ENCODE measurements around the gene ZNF618. TPM values are rescaled to one million over a fixed set of nuclear protein-coding genes. Genes with fewer than 3 reads are reported as not detected.

The ZNF618 gene
- total RNA-seq, 5 donors from 2014 or later (not counting 1 experiment from before 2014, with no cell fraction given) = 0.73 to 3.0 (median 1.4) TPM

DNA sequence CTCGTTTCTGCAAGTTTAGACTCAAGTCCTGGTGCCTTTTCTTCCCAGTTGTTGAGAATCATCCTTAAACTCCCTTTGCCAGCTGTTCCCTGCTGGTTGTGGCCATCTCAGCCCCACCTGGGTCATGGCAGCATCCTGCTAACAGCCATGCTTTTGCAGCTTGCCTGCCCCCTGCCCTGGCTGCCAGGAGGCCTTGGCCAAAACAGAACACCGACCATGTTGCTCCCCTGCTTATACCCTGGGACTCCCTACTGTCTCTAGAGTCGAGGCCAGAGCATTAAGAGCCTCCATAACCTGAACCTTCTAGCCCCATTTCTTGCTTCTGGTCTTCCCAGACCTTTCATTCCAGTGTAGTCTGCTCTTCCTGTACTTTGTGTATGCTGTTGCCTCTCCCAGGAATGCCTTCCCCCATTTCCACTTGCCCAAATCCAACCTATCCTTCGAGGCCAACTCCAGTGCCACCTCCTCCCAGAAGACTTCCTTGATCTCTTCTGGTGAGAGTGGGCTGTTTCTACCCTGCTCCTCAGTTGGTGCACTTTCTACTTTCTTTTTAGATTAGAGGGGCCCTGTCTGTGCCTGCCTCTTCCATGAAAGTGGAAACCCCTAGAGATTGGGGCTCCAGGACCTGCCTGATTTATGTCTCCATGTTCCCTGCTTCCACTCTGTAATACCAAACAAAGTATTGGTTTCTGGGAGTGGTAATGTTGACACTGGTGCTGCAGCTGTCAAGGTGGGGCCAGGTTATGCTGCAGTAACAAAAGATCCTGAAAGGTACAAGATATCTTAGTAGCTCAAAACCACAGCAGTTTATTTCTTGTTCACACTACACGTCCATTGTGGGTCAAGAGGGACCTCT, 113.8 kb downstream of the ZNF618 start:
- peaks cover 4 to 24% (median 12%) of the 10 kb centered on the region in 3 donors for H3K4me1 Mint-ChIP-seq
- H3K4me3 ChIP-seq (ENCODE audit: control insufficient read depth in 1 of 2, extremely low read depth in 1 of 2, low read length in 1 of 2) = no peak overlapping the region
- no peak for ATAC-seq (replicated peaks in 1 of 4)
- H3K27ac Mint-ChIP-seq = no peak overlapping the region
- H3K9me3 Mint-ChIP-seq = no peaks in the 10 kb centered on the region
- no peak overlapping the region for H3K4me3 Mint-ChIP-seq
- H3K36me3 Mint-ChIP-seq = no peaks in the 10 kb centered on the region
- ChIA-PET CTCF (no interaction called here), POLR2A (no interaction called here)
- peaks cover 0 to 5% of the 10 kb centered on the region in 2 experiments for H3K27me3 ChIP-seq (replicated peaks in 1 of 2; ENCODE audit: control insufficient read depth in 2 of 2, extremely low read depth in 1 of 2, insufficient read depth in 2 of 2, low read length in 1 of 2)
- no peak overlapping the region for H3K27ac ChIP-seq (ENCODE audit: low read length)
- no peak for DNase-seq
- peaks cover 0 to 5% of the 10 kb centered on the region in 2 experiments for H3K4me1 ChIP-seq (ENCODE audit: control insufficient read depth in 1 of 2, extremely low read depth in 1 of 2, insufficient read depth in 2 of 2, low read length in 2 of 2)
- no peaks in the 10 kb centered on the region for H3K36me3 ChIP-seq (ENCODE audit: control insufficient read depth in 2 of 2, extremely low read depth in 1 of 2, insufficient read depth in 1 of 2, low read length in 1 of 2)
- WGBS (ENCODE audit: insufficient coverage) = 59% methylated on average over 4 of the region's 5 CpGs
- H3K27me3 Mint-ChIP-seq = no peaks in the 10 kb centered on the region
- H3K9me3 ChIP-seq = no peaks in the 10 kb centered on the region

DNA sequence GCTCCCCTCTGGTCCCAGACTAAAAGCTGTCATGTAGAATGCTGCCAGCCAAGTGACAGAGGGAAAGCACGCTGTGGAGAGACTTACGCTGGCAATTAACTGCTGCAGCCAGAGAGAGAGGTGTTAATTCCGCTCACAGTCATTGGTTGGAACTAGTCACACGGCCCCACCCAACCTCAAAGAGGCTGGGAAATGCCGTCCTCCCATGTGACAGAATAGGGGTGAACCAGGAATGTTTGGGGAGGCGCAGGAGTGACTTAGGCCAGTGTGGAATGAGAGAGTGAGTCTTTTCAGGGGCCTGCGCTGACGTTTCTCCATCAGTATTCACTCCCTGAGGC, 114.4 kb downstream of the ZNF618 start:
- ChIA-PET POLR2A (no interaction called here), CTCF (no interaction called here)
- no peaks in the 10 kb centered on the region for H3K27me3 Mint-ChIP-seq
- peaks cover 0 to 5% of the 10 kb centered on the region in 2 experiments for H3K4me1 ChIP-seq (ENCODE audit: control insufficient read depth in 1 of 2, extremely low read depth in 1 of 2, insufficient read depth in 2 of 2, low read length in 2 of 2)
- no peak overlapping the region for H3K4me3 ChIP-seq (ENCODE audit: control insufficient read depth in 1 of 2, extremely low read depth in 1 of 2, low read length in 1 of 2)
- peaks cover 4 to 24% (median 12%) of the 10 kb centered on the region in 3 donors for H3K4me1 Mint-ChIP-seq
- no peaks in the 10 kb centered on the region for H3K36me3 Mint-ChIP-seq
- H3K4me3 Mint-ChIP-seq = no peak overlapping the region
- H3K9me3 ChIP-seq = no peaks in the 10 kb centered on the region
- WGBS (ENCODE audit: insufficient coverage) = 87% methylated on average over 3 of the region's 8 CpGs
- H3K27ac ChIP-seq (ENCODE audit: low read length) = no peak overlapping the region
- DNase-seq (no peak), ATAC-seq (replicated peaks in 1 of 4) (no peak)
- H3K27ac Mint-ChIP-seq = no peak overlapping the region
- peaks cover 0 to 5% of the 10 kb centered on the region in 2 experiments for H3K27me3 ChIP-seq (replicated peaks in 1 of 2; ENCODE audit: control insufficient read depth in 2 of 2, extremely low read depth in 1 of 2, insufficient read depth in 2 of 2, low read length in 1 of 2)
- no peaks in the 10 kb centered on the region for H3K9me3 Mint-ChIP-seq
- no peaks in the 10 kb centered on the region for H3K36me3 ChIP-seq (ENCODE audit: control insufficient read depth in 2 of 2, extremely low read depth in 1 of 2, insufficient read depth in 1 of 2, low read length in 1 of 2)

DNA sequence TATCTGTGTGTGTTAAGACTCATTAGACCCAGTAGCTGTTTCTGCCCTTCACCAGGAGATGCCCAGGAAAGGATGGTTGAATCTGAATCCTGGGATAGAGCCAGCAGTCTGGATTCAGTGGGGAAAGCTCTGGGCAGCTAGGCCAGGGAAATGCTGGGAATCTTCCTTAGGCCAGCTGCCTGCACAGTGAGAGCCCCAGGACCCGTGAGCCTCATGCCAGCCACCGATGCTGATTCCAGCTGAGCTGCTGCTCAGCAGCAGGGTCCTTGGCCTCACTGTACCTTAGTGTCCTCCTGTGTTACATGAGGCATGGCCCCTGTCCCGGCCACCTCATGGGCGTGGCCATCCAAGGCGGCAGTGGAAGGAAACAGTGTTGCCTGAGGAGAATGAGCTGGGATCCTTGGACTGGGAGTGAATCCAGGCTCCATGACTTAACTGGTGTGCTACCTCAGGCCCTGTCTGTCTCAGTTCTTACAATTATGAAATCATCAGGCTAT, 114.9 kb downstream of the ZNF618 start:
- 85% methylated on average over 5 of the region's 5 CpGs for whole genome bisulfite sequencing (ENCODE audit: insufficient coverage)
- ATAC-seq (replicated peaks in 1 of 4) (no peak), DNase-seq (no peak)
- Mint-ChIP-seq H3K4me1 (peaks cover 4 to 24% (median 12%) of the 10 kb centered on the region in 3 donors), H3K36me3 (no peaks in the 10 kb centered on the region), H3K9me3 (no peaks in the 10 kb centered on the region), H3K27ac (no peak overlapping the region), H3K27me3 (no peaks in the 10 kb centered on the region), H3K4me3 (no peak overlapping the region)
- no peak overlapping the region for H3K4me3 ChIP-seq (ENCODE audit: control insufficient read depth in 1 of 2, extremely low read depth in 1 of 2, low read length in 1 of 2)
- no peak overlapping the region for H3K27ac ChIP-seq (ENCODE audit: low read length)
- peaks cover 0 to 5% of the 10 kb centered on the region in 2 experiments for H3K27me3 ChIP-seq (replicated peaks in 1 of 2; ENCODE audit: control insufficient read depth in 2 of 2, extremely low read depth in 1 of 2, insufficient read depth in 2 of 2, low read length in 1 of 2)
- ChIA-PET POLR2A (no interaction called here), CTCF (no interaction called here)
- no peaks in the 10 kb centered on the region for H3K9me3 ChIP-seq
- no peaks in the 10 kb centered on the region for H3K36me3 ChIP-seq (ENCODE audit: control insufficient read depth in 2 of 2, extremely low read depth in 1 of 2, insufficient read depth in 1 of 2, low read length in 1 of 2)
- H3K4me1 ChIP-seq (ENCODE audit: control insufficient read depth in 1 of 2, extremely low read depth in 1 of 2, insufficient read depth in 2 of 2, low read length in 2 of 2) = peaks cover 0 to 5% of the 10 kb centered on the region in 2 experiments

DNA sequence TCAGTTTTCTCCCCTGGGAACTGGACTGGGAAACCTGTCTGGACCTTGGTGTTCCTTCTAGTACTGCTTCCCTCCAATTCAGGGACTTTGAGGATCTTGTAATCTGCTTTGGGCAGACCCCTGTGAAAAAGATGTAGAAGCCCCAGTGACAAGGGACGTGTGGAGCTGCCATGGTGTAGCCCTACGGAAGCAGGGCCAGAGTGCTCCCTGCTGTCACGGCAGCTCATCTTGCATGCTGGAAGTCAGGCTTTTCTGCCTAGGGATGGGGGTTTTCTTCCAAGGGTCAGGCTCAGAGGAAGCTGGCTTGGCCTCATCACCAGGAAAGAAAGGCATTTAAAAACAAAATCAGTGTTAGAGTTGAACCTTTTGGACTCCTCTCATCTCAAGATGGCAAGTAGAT, 115.6 kb downstream of the ZNF618 start:
- no peaks in the 10 kb centered on the region for H3K9me3 Mint-ChIP-seq
- H3K27me3 Mint-ChIP-seq = no peaks in the 10 kb centered on the region
- Histone ChIP-seq H3K27me3 (replicated peaks in 1 of 2; ENCODE audit: control insufficient read depth in 2 of 2, extremely low read depth in 1 of 2, insufficient read depth in 2 of 2, low read length in 1 of 2) (peaks cover 0 to 5% of the 10 kb centered on the region in 2 experiments), H3K4me3 (ENCODE audit: control insufficient read depth in 1 of 2, extremely low read depth in 1 of 2, low read length in 1 of 2) (no peak overlapping the region), H3K36me3 (ENCODE audit: control insufficient read depth in 2 of 2, extremely low read depth in 1 of 2, insufficient read depth in 1 of 2, low read length in 1 of 2) (no peaks in the 10 kb centered on the region), H3K4me1 (ENCODE audit: control insufficient read depth in 1 of 2, extremely low read depth in 1 of 2, insufficient read depth in 2 of 2, low read length in 2 of 2) (peaks cover 0 to 5% of the 10 kb centered on the region in 2 experiments), H3K27ac (ENCODE audit: low read length) (no peak overlapping the region), H3K9me3 (no peaks in the 10 kb centered on the region)
- CTCF ChIA-PET = no interaction called here
- ATAC-seq (replicated peaks in 1 of 4) = no peak
- WGBS (ENCODE audit: insufficient coverage) = 86% methylated on average over 3 of the region's 3 CpGs
- POLR2A ChIA-PET = no interaction called here
- no peaks in the 10 kb centered on the region for H3K36me3 Mint-ChIP-seq
- no peak overlapping the region for H3K27ac Mint-ChIP-seq
- peaks cover 4 to 24% (median 12%) of the 10 kb centered on the region in 3 donors for H3K4me1 Mint-ChIP-seq
- H3K4me3 Mint-ChIP-seq = no peak overlapping the region
- DNase-seq = no peak

DNA sequence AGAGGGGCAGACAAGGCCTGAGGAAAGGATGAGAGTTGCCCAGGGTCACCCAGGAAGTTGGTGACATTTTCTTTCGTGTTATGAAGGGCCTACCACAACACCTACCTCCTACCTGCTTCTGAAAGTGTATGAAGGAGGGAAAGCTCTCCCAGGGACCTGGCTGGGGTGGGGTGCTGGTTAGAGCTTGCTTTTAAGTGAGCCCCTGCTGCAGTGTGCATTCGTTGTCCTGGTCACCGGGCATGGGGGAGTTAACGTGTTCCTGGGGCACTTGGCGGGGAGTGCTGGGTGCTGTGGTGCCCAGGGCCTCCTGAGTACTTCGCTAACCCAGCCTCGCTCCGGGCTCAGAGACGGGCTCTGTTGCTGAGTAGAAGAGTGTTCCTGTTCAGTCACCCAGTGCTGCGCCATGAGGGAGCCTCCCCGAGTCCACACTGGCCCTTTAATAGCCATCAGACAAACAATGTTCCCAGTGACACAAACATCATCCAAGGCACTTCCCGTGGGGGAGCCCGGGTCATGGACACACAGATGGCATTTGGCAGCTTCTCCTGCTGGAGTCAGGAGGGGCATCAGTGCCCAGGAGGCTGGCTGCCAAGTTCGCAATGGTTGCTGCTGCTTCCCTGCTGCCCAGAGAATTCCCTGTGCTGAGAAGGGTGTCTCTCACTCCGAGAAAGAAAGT, 116.3 kb downstream of the ZNF618 start:
- ChIA-PET CTCF (no interaction called here), POLR2A (no interaction called here)
- H3K9me3 ChIP-seq = no peaks in the 10 kb centered on the region
- Mint-ChIP-seq H3K36me3 (no peaks in the 10 kb centered on the region), H3K27ac (no peak overlapping the region), H3K27me3 (no peaks in the 10 kb centered on the region), H3K9me3 (no peaks in the 10 kb centered on the region), H3K4me1 (peaks cover 4 to 24% (median 12%) of the 10 kb centered on the region in 3 donors), H3K4me3 (peak overlapping the region in 1 of 3 donors; percentile 16)
- no peak overlapping the region for H3K4me3 ChIP-seq (ENCODE audit: control insufficient read depth in 1 of 2, extremely low read depth in 1 of 2, low read length in 1 of 2)
- no peak for ATAC-seq (replicated peaks in 1 of 4)
- WGBS (ENCODE audit: insufficient coverage) = 74% methylated on average over 9 of the region's 15 CpGs
- H3K36me3 ChIP-seq (ENCODE audit: control insufficient read depth in 2 of 2, extremely low read depth in 1 of 2, insufficient read depth in 1 of 2, low read length in 1 of 2) = no peaks in the 10 kb centered on the region
- H3K4me1 ChIP-seq (ENCODE audit: control insufficient read depth in 1 of 2, extremely low read depth in 1 of 2, insufficient read depth in 2 of 2, low read length in 2 of 2) = peaks cover 0 to 5% of the 10 kb centered on the region in 2 experiments
- DNase-seq = no peak
- H3K27me3 ChIP-seq (replicated peaks in 1 of 2; ENCODE audit: control insufficient read depth in 2 of 2, extremely low read depth in 1 of 2, insufficient read depth in 2 of 2, low read length in 1 of 2) = peaks cover 0 to 5% of the 10 kb centered on the region in 2 experiments
- H3K27ac ChIP-seq (ENCODE audit: low read length) = no peak overlapping the region

DNA sequence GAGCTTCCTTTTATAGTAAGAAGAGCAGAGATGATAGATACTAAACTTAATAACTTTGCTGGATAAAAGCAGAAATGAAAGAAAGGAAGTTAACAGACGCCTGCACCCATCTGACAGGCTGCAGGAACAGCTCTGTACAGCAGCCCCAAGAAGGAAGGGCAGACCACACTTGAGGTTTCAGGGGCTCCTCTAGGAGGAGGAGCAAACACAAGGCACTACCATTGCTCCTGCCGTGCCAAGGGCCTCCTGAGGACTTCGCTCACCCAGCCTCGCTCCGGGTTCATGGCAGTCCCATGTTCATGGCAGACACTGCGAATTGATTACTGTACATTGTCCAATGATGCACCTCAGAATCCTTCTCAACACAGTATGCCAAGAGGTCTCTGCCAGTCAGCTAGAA, 116.9 kb downstream of the ZNF618 start:
- DNase-seq = no peak

More for the DNA sequence above, 116.9 kb downstream of the ZNF618 start:
- CTCF ChIA-PET = no interaction called here
- H3K9me3 ChIP-seq = no peaks in the 10 kb centered on the region
- WGBS (ENCODE audit: insufficient coverage) = 50% methylated on average over 5 of the region's 6 CpGs
- peaks cover 0 to 5% of the 10 kb centered on the region in 2 experiments for H3K4me1 ChIP-seq (ENCODE audit: control insufficient read depth in 1 of 2, extremely low read depth in 1 of 2, insufficient read depth in 2 of 2, low read length in 2 of 2)
- Mint-ChIP-seq H3K27ac (no peak overlapping the region), H3K4me3 (peak overlapping the region in 1 of 3 donors; percentile 16), H3K4me1 (peaks cover 4 to 24% (median 12%) of the 10 kb centered on the region in 3 donors), H3K36me3 (no peaks in the 10 kb centered on the region), H3K9me3 (no peaks in the 10 kb centered on the region), H3K27me3 (no peaks in the 10 kb centered on the region)
- H3K36me3 ChIP-seq (ENCODE audit: control insufficient read depth in 2 of 2, extremely low read depth in 1 of 2, insufficient read depth in 1 of 2, low read length in 1 of 2) = no peaks in the 10 kb centered on the region
- peaks cover 0 to 5% of the 10 kb centered on the region in 2 experiments for H3K27me3 ChIP-seq (replicated peaks in 1 of 2; ENCODE audit: control insufficient read depth in 2 of 2, extremely low read depth in 1 of 2, insufficient read depth in 2 of 2, low read length in 1 of 2)
- POLR2A ChIA-PET = no interaction called here
- no peak overlapping the region for H3K4me3 ChIP-seq (ENCODE audit: control insufficient read depth in 1 of 2, extremely low read depth in 1 of 2, low read length in 1 of 2)
- no peak overlapping the region for H3K27ac ChIP-seq (ENCODE audit: low read length)
- ATAC-seq (replicated peaks in 1 of 4) = peak in 1 of 4 experiments; percentile 26

All from T-cell (primary cell).